Measurements from ENCODE around the gene SRC.
"Not testable (repeated sequence)": the region's sequence is repeated elsewhere in the genome, so short reads cannot be mapped to it uniquely, and the experiment has no call there.

SRC gene

GRCh38 chr20:37364927-37365272 is 19.0 kb downstream of the SRC start:
- DNase-seq = no peak

- DNase-seq = no peak
Observed at GRCh38 chr20:37365760-37366638, 20.1 kb downstream of the SRC start.

- DNase-seq = no peak
Observed at GRCh38 chr20:37366743-37367142, 20.8 kb downstream of the SRC start.

- DNase-seq = no peak
Observed at GRCh38 chr20:37369846-37370245, 23.9 kb downstream of the SRC start.

- DNase-seq = not testable (repeated sequence)
Observed at GRCh38 chr20:37371845-37372244, 25.9 kb downstream of the SRC start.

GRCh38 chr20:37372441-37372840 is 26.5 kb downstream of the SRC start:
- no peak for DNase-seq

- no peak for DNase-seq
Observed at GRCh38 chr20:37373020-37373598, 27.2 kb downstream of the SRC start.

GRCh38 chr20:37375227-37375626 is 29.3 kb downstream of the SRC start:
- no peak for DNase-seq

- no peak for DNase-seq
Observed at GRCh38 chr20:37376324-37376723, 30.4 kb downstream of the SRC start.

- DNase-seq = no peak
Observed at GRCh38 chr20:37376791-37377190, 30.9 kb downstream of the SRC start.

- no peak for DNase-seq
Observed at GRCh38 chr20:37377346-37378081, 31.6 kb downstream of the SRC start.

GRCh38 chr20:37378420-37378784 is 32.5 kb downstream of the SRC start:
- DNase-seq = no peak

GRCh38 chr20:37378785-37379598 is 33.1 kb downstream of the SRC start:
- no peak for DNase-seq

- no peak for DNase-seq
Observed at GRCh38 chr20:37379967-37380828, 34.3 kb downstream of the SRC start.

GRCh38 chr20:37380864-37381579 is 35.1 kb downstream of the SRC start:
- no peak for DNase-seq

GRCh38 chr20:37381621-37382471 is 35.9 kb downstream of the SRC start:
- no peak for DNase-seq

GRCh38 chr20:37382482-37383120 is 36.7 kb downstream of the SRC start:
- no peak for DNase-seq

GRCh38 chr20:37383229-37383989 is 37.5 kb downstream of the SRC start:
- no peak for DNase-seq

GRCh38 chr20:37384683-37385174 is 38.8 kb downstream of the SRC start:
- DNase-seq = peak; percentile 78
